Neutrophil (primary cell): ENCODE results near the gene CFAP77.

ENCODE experiments used
- H3K27ac ChIP-seq: fragments of 200-600 bp; sonication (generic); 2 replicates; pipeline ENCODE4 v1.5.1; 2016; ENCODE audit warnings: mild to moderate bottlenecking, moderate library complexity
- H3K27me3 ChIP-seq: fragments of 200-600 bp; sonication (generic); 2 replicates; pipeline ENCODE4 v1.6.0; 2016; ENCODE audit warnings: mild to moderate bottlenecking
- H3K36me3 ChIP-seq: fragments of 200-600 bp; sonication (generic); 2 replicates; pipeline ENCODE4 v1.5.1; 2017
- H3K4me1 ChIP-seq, 2 experiments: fragments of 200-600 bp in 1 of 2; sonication (generic) in 1 of 2; 1 replicate in 1 of 2; 2 replicates in 1 of 2; pipeline versions ENCODE4 v1.5.1 to v1.6.1; 2013 to 2016; ENCODE audit warnings: low read depth in 1 of 2, low read length in 1 of 2, mild to moderate bottlenecking in 1 of 2, moderate library complexity in 1 of 2; ENCODE audit not compliant: control insufficient read depth in 1 of 2, insufficient read depth in 1 of 2
- H3K4me3 ChIP-seq, 2 experiments: fragments of 200-600 bp in 1 of 2; sonication (generic) in 1 of 2; 1 replicate in 1 of 2; 2 replicates in 1 of 2; pipeline ENCODE4 v1.5.1; 2013 to 2016; ENCODE audit warnings: low read depth in 1 of 2, low read length in 1 of 2, mild to moderate bottlenecking in 1 of 2, moderate library complexity in 1 of 2
- H3K9me3 ChIP-seq: fragments of 200-600 bp; sonication (generic); 2 replicates; pipeline ENCODE4 v1.5.1; 2016
- TF ChIP-seq, protein P1 (sequence below): fragments of 200-600 bp; sonication (generic); IDR thresholded peaks from 2 replicates; pipeline ENCODE4 v1.5.1; 2016; ENCODE audit warnings: antibody characterized with exemption

The CFAP77 gene

DNA sequence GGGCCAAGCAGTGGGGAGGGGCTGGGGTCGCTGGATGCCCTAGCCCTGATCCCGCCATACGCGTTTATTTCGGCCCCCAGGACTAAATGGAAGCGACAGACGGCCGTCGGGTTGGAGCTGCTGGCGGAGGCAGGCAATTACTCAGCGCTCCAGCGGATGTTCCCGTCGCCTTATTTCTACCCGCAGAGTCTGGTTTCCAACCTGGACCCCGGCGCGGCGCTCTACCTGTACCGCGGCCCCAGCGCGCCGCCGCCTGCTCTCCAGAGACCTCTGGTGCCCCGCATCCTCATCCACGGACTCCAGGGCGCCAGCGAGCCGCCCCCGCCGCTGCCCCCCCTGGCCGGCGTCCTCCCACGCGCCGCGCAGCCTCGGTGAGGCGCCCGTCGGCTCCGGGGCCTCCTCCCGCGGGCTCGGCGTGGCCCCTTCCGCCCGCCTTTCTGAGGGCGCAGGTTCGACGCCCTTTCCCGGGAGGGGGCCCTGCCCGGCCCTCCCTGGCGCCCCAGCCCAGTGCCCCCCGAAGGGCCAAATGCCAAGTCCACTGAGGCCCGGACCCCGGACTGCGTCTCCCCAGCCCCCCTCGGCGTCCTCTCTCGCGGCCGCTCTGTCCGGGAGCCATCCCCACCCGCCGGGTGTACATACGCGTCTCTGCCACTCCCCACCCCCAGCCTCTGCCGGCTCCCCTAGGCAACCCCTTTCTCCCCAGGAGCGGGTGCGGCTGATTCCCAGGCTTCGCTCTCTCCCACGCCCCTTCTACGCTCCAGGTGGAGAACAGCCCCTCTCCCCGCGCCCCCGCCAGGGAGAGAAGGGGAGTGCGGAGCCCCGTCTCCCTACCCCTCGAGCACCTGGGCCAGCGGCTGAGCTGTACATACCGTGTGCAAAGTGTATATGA, 179.4 kb downstream of the CFAP77 start:
- H3K4me3 ChIP-seq, result no peak overlapping the region
- H3K27me3 ChIP-seq, result peaks cover 84% of the 10 kb centered on the region
- H3K36me3 ChIP-seq, result no peaks in the 10 kb centered on the region

DNA sequence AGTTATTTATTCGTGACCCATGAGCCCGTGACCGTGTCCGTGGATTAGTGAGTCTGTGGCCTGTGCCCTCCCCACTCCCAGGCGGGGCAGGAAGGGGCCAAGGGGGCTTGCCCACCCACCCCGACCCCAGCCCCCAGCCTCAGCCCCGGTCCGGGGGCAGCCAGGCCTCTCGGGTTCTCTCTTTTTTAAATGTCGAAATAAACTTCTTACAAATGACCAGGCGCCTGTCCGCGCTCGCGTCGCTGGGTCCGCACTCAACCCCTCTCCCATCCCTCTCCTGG, 180.0 kb downstream of the CFAP77 start:
- Histone ChIP-seq H3K9me3 (no peaks in the 10 kb centered on the region), H3K4me3 (no peak overlapping the region), H3K4me1 (no peaks in the 10 kb centered on the region), H3K36me3 (no peaks in the 10 kb centered on the region), H3K27ac (no peak overlapping the region), H3K27me3 (peaks cover 78% of the 10 kb centered on the region)
- TF ChIP-seq, protein P1, sequence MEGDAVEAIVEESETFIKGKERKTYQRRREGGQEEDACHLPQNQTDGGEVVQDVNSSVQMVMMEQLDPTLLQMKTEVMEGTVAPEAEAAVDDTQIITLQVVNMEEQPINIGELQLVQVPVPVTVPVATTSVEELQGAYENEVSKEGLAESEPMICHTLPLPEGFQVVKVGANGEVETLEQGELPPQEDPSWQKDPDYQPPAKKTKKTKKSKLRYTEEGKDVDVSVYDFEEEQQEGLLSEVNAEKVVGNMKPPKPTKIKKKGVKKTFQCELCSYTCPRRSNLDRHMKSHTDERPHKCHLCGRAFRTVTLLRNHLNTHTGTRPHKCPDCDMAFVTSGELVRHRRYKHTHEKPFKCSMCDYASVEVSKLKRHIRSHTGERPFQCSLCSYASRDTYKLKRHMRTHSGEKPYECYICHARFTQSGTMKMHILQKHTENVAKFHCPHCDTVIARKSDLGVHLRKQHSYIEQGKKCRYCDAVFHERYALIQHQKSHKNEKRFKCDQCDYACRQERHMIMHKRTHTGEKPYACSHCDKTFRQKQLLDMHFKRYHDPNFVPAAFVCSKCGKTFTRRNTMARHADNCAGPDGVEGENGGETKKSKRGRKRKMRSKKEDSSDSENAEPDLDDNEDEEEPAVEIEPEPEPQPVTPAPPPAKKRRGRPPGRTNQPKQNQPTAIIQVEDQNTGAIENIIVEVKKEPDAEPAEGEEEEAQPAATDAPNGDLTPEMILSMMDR, result no peak

More for the DNA sequence above, 179.4 kb downstream of the CFAP77 start:
- H3K4me1 ChIP-seq, result no peaks in the 10 kb centered on the region
- no peak overlapping the region for H3K27ac ChIP-seq
- H3K9me3 ChIP-seq, result no peaks in the 10 kb centered on the region
- TF ChIP-seq, protein P1, result no peak

DNA sequence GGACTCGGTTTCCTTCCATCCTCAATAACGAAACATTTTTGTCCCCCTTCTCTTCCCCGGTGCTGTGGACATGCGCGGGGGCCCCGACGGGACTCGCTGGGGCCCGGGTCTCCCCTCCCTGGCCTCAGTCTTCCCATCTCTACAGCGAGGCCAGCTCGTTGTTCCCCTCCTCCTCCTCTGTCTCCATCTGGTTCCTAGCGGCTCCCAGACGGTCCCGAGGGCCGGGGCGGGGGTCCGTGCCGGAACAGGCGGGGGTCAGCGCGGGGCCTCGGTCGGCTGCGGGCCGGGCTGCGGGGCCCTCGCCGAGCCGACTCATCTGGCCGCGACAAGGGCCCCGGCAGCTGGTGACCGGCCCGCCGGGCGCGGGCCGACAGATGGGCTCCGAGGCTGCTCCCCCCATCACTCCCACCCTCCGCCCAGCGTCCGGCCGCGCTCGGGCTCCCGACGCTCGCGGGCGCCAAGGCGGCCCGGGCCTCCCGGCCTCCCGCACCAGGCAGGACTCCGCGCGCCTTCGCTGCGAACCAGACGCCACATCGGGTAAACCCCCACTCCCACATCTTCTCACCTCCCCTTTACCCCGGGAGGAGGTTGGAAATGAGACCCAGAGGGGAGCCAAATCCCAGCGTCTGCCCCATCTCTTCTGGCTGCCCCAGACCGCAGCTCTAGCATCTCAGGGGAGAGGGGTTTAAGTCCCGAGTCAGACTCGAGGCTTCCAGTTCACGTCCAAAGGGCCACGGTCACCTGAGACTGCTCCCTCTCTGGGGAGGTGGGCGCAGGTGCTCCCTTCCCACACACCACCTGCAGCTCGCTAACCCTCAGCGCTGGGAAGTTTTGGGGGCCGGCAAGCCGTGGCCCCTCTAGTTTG, 180.5 kb downstream of the CFAP77 start:
- Histone ChIP-seq H3K27me3 (peaks cover 72% of the 10 kb centered on the region), H3K36me3 (no peaks in the 10 kb centered on the region), H3K27ac (no peak overlapping the region), H3K4me3 (no peak overlapping the region), H3K4me1 (no peaks in the 10 kb centered on the region), H3K9me3 (no peaks in the 10 kb centered on the region)
- TF ChIP-seq, protein P1, result no peak

DNA sequence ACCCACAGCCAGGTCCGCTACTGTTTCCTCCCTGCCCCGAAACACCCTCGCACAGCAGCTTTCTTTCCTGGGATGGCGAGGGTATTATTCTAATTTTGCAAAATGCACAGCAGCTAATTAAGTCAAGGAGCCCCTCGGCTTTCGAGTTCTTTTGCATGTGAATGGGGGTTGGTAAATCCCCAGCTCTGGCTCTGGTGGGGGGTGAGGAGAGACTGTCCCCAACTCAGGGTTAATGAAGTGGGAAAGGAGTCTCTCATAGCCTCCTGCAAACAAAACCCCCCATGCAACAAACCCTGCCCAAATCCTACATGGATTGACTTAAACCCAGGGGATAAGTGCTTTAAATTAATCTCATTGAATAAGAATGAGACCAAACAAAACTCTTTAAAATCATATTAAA, 181.2 kb downstream of the CFAP77 start:
- Histone ChIP-seq H3K9me3 (no peaks in the 10 kb centered on the region), H3K27me3 (peaks cover 65% of the 10 kb centered on the region), H3K36me3 (no peaks in the 10 kb centered on the region), H3K27ac (no peak overlapping the region), H3K4me3 (no peak overlapping the region), H3K4me1 (no peaks in the 10 kb centered on the region)
- TF ChIP-seq, protein P1, result no peak

DNA sequence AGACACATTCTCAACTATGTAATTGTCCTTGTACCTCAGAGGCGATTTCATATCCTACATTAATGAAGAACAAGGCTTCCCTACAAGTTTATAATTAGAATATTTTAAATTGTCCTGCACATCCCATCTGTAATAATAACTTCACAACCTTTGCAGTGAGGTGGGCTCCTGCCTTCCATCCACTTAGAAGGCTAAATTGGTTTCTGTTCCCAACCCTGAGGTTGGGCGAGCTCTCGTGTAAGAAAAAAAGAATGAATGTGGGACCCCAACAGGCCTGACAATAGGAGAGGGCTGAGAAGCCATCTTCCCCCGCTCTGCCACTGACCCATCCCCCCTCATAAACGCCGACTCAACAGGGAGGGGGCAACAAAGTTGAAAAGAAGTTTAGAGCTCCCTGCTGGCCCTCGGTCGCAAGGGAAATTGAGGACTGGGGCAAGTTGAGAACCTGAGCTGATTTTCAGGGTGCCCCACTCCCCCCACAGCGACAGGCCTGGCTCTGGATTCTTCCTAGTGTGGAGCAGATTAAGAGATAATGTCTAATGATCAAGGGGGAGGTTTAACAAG, 181.8 kb downstream of the CFAP77 start:
- H3K27me3 ChIP-seq, result peaks cover 60% of the 10 kb centered on the region

More for the DNA sequence above, 181.8 kb downstream of the CFAP77 start:
- H3K4me3 ChIP-seq, result no peak overlapping the region
- TF ChIP-seq, protein P1, result no peak
- no peaks in the 10 kb centered on the region for H3K36me3 ChIP-seq
- no peaks in the 10 kb centered on the region for H3K4me1 ChIP-seq
- H3K9me3 ChIP-seq, result no peaks in the 10 kb centered on the region
- H3K27ac ChIP-seq, result no peak overlapping the region
